PC-9 (cell line): ENCODE results near the gene CTU2. TPM values are rescaled to one million over a fixed set of nuclear protein-coding genes. Genes with fewer than 3 reads are reported as not detected.

ENCODE experiments used
- BruUV-seq: library from RNA; stranded (reverse); fragments of 400-500 nt; replicated peaks from 2 replicates; lab custom pipeline; 2021; lab: Mats Ljungman, UMichigan
- CTCF ChIA-PET: fragments of 300-600 bp; sonication (Branson Sonifier 250); formaldehyde crosslinking; loops from one replicate; lab custom pipeline; 2022; ENCODE audit warnings: antibody characterized with exemption; lab: Charles Lee
- POLR2A ChIA-PET: fragments of 300-600 bp; sonication (Branson Sonifier 250); formaldehyde crosslinking; loops from one replicate; lab custom pipeline; 2022; ENCODE audit warnings: antibody characterized with exemption; ENCODE audit not compliant: unreplicated experiment; lab: Charles Lee
- DNase-seq, 2 experiments: peaks; one replicate each; pipeline versions ENCODE4 v3.0.0 to v3.0.0-alpha.2; 2015 to 2022; ENCODE audit warnings: mixed read lengths in 1 of 2
- H2AFZ ChIP-seq: fragments of 200-600 bp; sonication (generic); 2 replicates; pipeline ENCODE4 v1.8.1; 2017; ENCODE audit warnings: antibody characterized with exemption
- H3F3A ChIP-seq: fragments of 200-600 bp; sonication (generic); 2 replicates; pipeline ENCODE4 v1.8.1; 2017; ENCODE audit warnings: antibody characterized with exemption, mild to moderate bottlenecking, low read depth; ENCODE audit not compliant: insufficient read depth
- H3K27ac ChIP-seq: fragments of 200-600 bp; sonication (generic); 2 replicates; pipeline ENCODE4 v1.6.1; 2016; ENCODE audit warnings: mixed run types
- H3K27me3 ChIP-seq: fragments of 200-600 bp; sonication (generic); 2 replicates; pipeline ENCODE4 v1.6.1; 2016; ENCODE audit warnings: low read depth, mixed run types; ENCODE audit not compliant: insufficient read depth
- H3K36me3 ChIP-seq: fragments of 200-600 bp; sonication (generic); 2 replicates; pipeline ENCODE4 v1.6.1; 2016; ENCODE audit warnings: low read depth, mixed run types
- H3K4me1 ChIP-seq: fragments of 200-600 bp; sonication (generic); replicated peaks from 2 replicates; pipeline ENCODE4 v1.6.1; 2016; ENCODE audit warnings: mixed run types; ENCODE audit not compliant: insufficient read depth
- H3K4me2 ChIP-seq: fragments of 200-600 bp; sonication (generic); 2 replicates; pipeline ENCODE4 v1.6.1; 2017; ENCODE audit warnings: mixed run types
- H3K4me3 ChIP-seq: fragments of 200-600 bp; sonication (generic); 2 replicates; pipeline ENCODE4 v1.6.1; 2016; ENCODE audit warnings: mixed run types
- H3K79me2 ChIP-seq: fragments of 200-600 bp; sonication (generic); 2 replicates; pipeline ENCODE4 v1.6.1; 2017; ENCODE audit warnings: low read depth, mixed run types
- H3K9me2 ChIP-seq: fragments of 200-600 bp; sonication (generic); 2 replicates; pipeline ENCODE4 v1.8.1; 2017; ENCODE audit warnings: mild to moderate bottlenecking; ENCODE audit not compliant: insufficient read depth
- H3K9me3 ChIP-seq: fragments of 200-600 bp; sonication (generic); 2 replicates; pipeline ENCODE4 v1.8.1; 2016; ENCODE audit warnings: low read depth; ENCODE audit not compliant: insufficient read depth
- H4K20me1 ChIP-seq: fragments of 200-600 bp; sonication (generic); 2 replicates; pipeline ENCODE4 v1.8.1; 2017; ENCODE audit not compliant: insufficient read depth
- EZH2 ChIP-seq: fragments of 200-600 bp; sonication (generic); IDR thresholded peaks from 2 replicates; pipeline ENCODE4 v1.8.0; 2017; ENCODE audit warnings: antibody characterized with exemption, low read depth
- intact Hi-C: fragments of 100-400 bp; cut with micrococcal nuclease; formaldehyde crosslinking; loops from one replicate; pipeline ENCODE4 v1.10.0; 2022; ENCODE audit not compliant: unreplicated experiment
- total RNA-seq: library from RNA; stranded (reverse); gene quantifications from 2 replicates; pipeline ENCODE4 v1.2.3, GENCODE V29; 2021
- TF ChIP-seq, protein P1 (sequence below): fragments of 200-600 bp; sonication (generic); conservative IDR thresholded peaks from 2 replicates; pipeline ENCODE4 v1.6.1; 2017; ENCODE audit warnings: mixed run types, antibody characterized with exemption, mild to moderate bottlenecking, moderate library complexity

The CTU2 gene
- total RNA-seq, 1 experiment from 2014 or later: 20.0 TPM

DNA sequence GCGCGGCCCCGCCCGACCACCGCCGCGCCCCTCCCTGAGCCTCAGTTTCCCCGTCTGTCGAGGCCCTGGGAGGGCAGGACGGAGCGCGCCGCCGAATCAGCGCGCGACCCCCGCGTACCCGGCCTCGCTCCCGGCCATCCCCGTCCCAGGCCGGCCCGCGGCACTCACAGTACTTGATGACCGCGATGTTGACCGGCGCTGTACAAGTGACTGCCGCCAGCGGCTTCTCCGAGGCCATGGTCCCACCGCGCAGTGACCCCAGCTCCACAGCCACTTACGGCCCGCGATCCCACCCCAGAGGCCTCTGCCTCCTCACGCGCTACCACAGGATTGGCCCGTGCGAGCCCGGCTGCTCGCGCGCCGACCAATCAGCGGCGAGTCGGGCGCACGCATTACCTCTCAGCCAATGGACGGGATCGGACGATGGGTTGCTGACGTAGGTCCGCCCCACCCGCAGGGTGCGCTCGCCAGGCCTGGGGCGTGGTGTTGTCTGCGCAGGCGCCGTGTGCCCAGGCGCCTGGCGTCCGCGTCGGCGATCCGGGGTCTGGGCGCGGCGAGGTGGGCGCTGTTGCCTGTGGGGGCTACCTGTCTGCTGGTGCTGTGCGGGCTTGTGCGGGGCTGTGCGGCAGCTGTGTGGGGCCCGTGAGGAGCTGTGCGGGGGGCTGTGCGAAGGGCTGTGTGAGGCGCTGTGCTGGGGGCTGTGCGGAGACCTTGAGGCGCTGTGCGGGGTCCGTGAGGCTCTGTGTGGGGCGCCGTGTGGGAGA is 43.3 kb upstream of the CTU2 start, which contains the start of gene MVD:
TSS of gene MVD (minus strand) at position 249 of the 764 bp plus-strand sequence. CDS start at position 238, 11 bp downstream.
- DNase-seq: peak; percentile 92 to 99
- H3K4me3 ChIP-seq: peak within 1 kb of the TSS; percentile 90
- H3K27me3 ChIP-seq: no peaks in the 10 kb centered on the region
- H3K4me1 ChIP-seq: peaks cover 9% of the 10 kb centered on the region
- peaks cover 19% of the 10 kb centered on the region; the same call in 1 of the 2 replicates for H3F3A ChIP-seq
- H3K4me2 ChIP-seq: peak within 1 kb of the TSS; percentile 98
- H3K36me3 ChIP-seq: no peaks in the 10 kb centered on the region
- peak within 1 kb of the TSS; percentile 97 for H2AFZ ChIP-seq
- H3K9me3 ChIP-seq: no peaks in the 10 kb centered on the region
- TF ChIP-seq EZH2: no peak
- TF ChIP-seq, protein P1, sequence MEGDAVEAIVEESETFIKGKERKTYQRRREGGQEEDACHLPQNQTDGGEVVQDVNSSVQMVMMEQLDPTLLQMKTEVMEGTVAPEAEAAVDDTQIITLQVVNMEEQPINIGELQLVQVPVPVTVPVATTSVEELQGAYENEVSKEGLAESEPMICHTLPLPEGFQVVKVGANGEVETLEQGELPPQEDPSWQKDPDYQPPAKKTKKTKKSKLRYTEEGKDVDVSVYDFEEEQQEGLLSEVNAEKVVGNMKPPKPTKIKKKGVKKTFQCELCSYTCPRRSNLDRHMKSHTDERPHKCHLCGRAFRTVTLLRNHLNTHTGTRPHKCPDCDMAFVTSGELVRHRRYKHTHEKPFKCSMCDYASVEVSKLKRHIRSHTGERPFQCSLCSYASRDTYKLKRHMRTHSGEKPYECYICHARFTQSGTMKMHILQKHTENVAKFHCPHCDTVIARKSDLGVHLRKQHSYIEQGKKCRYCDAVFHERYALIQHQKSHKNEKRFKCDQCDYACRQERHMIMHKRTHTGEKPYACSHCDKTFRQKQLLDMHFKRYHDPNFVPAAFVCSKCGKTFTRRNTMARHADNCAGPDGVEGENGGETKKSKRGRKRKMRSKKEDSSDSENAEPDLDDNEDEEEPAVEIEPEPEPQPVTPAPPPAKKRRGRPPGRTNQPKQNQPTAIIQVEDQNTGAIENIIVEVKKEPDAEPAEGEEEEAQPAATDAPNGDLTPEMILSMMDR: no peak
- BruUV-seq: no TSS peak
- no peaks in the 10 kb centered on the region; the same call in 1 of the 2 replicates for H4K20me1 ChIP-seq
- intact Hi-C loops: loop anchor here (5.0 kb wide), 1 partner anchor 94 kb away; no protein-coding TSS in a partner anchor
- ChIA-PET CTCF (no interaction called here), POLR2A (interaction anchor here (0.5 to 0.7 kb wide), 5 partner anchors 9 to 988 kb away, joined by 3 to 6 read pairs (median 4); partner anchors contain the start of gene PIEZO1)
- H3K9me2 ChIP-seq: no peaks in the 10 kb centered on the region
- peak within 1 kb of the TSS; percentile 13; the same call in 1 of the 2 replicates for H3K27ac ChIP-seq
- peaks cover 29% of the 10 kb centered on the region for H3K79me2 ChIP-seq

DNA sequence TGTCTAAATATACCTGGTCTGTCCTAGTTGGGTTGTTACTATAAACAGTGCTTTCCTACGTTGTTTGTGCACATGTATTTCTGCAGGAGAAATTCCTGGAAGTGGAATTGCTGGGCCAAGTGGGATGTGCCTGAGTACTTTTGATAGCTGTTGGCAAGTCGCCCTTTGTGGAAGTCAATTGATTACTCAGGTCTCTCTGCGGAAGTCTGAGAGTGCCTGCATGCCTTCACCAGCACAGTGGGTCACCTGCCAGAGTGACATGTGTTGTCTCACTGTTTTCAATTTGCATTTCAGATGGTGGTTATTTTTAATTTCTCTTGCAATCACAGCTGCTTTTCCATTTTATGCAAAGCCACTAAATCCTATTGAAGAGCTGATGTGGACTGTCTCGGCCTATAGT is 41.2 kb upstream of the CTU2 start:
- peaks cover 19% of the 10 kb centered on the region; the same call in 1 of the 2 replicates for H3F3A ChIP-seq
- CTCF ChIA-PET: interaction anchor here (0.7 kb wide), 1 partner anchor 22 kb away, joined by 8 read pairs; no protein-coding TSS in a partner anchor
- peaks cover 9% of the 10 kb centered on the region for H3K4me1 ChIP-seq
- no peaks in the 10 kb centered on the region for H3K36me3 ChIP-seq
- DNase-seq: no peak
- H3K9me2 ChIP-seq: no peaks in the 10 kb centered on the region
- H3K4me2 ChIP-seq: no peak overlapping the region
- no peaks in the 10 kb centered on the region; the same call in 1 of the 2 replicates for H4K20me1 ChIP-seq
- H3K79me2 ChIP-seq: peaks cover 20% of the 10 kb centered on the region
- H3K27me3 ChIP-seq: no peaks in the 10 kb centered on the region
- no peak overlapping the region for H3K27ac ChIP-seq
- TF ChIP-seq, protein P1: no peak
- TF ChIP-seq EZH2: no peak
- POLR2A ChIA-PET: no interaction called here
- H3K4me3 ChIP-seq: no peak overlapping the region
- BruUV-seq: no TSS peak
- H3K9me3 ChIP-seq: no peaks in the 10 kb centered on the region
- no peak overlapping the region for H2AFZ ChIP-seq
- intact Hi-C loops: no loop called here

DNA sequence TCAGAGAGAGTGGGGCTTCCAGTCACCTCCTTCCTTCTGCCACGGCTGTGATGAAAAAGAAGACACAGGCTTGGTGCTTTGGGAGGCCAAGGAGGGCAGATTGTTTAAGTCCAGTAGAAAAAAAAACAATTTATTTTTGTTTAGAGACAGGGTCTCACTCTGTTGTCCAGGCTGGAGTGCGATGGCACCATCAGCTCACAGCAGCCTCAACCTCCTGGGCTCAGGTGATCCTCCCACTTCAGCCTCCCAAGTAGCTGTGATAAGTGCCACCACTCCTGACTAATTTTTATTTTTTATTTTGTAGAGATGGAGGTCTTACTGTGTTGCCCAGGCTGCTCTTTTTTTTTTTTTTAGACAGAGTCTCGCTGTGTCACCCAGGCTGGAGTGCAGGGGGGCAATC is 40.7 kb upstream of the CTU2 start:
- no peaks in the 10 kb centered on the region for H3K27me3 ChIP-seq
- no peak overlapping the region for H3K4me3 ChIP-seq
- no peak for TF ChIP-seq EZH2
- TF ChIP-seq, protein P1: no peak
- CTCF ChIA-PET: no interaction called here
- H3K4me1 ChIP-seq: peaks cover 9% of the 10 kb centered on the region
- H3K9me2 ChIP-seq: no peaks in the 10 kb centered on the region
- H2AFZ ChIP-seq: no peak overlapping the region
- DNase-seq: no peak
- H3F3A ChIP-seq: peaks cover 19% of the 10 kb centered on the region; the same call in 1 of the 2 replicates
- no peaks in the 10 kb centered on the region for H3K36me3 ChIP-seq
- H3K79me2 ChIP-seq: peaks cover 17% of the 10 kb centered on the region
- no peaks in the 10 kb centered on the region for H3K9me3 ChIP-seq
- H3K4me2 ChIP-seq: no peak overlapping the region
- POLR2A ChIA-PET: no interaction called here
- no peaks in the 10 kb centered on the region for H4K20me1 ChIP-seq
- no TSS peak for BruUV-seq
- intact Hi-C loops: no loop called here
- no peak overlapping the region for H3K27ac ChIP-seq
